ENCODE measurements around the gene ARHGAP5. TPM values are rescaled to one million over a fixed set of nuclear protein-coding genes. Genes with fewer than 3 reads are reported as not detected.

Gene ARHGAP5
- total and polyA plus RNA-seq, 2 donors (not counting 1 experiment from before 2014, with no cell fraction given) = 6.4 to 65.0 TPM

DNA sequence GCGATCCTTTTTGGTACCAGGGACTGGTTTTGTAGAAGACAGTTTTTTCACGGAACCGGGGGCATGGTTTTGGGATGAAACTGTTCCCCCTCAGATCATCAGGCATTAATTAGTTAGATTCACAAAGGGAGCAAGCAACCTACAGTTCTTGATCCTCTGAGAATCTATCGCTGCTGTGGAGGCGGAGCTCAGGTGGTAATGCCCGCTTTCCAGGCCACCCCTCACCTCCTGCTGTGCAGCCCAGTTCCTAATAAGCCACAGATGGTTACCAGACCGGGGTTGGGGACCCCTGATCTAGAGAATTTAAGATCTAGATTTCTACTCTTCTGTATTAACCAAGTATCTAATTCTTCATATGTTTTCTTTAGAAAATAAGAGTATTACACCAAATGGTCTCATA is 4.8 kb downstream of the ARHGAP5 start:
- Mint-ChIP-seq H3K4me3 (no peak overlapping the region), H3K27me3 (no peaks in the 10 kb centered on the region), H3K27ac (no peak overlapping the region), H3K4me1 (peaks cover 51% of the 10 kb centered on the region), H3K9me3 (ENCODE audit: insufficient read depth) (no peaks in the 10 kb centered on the region)
- H3K27me3 ChIP-seq (replicated peaks in 1 of 4; ENCODE audit: control extremely low read depth in 1 of 4, control insufficient read depth in 3 of 4, insufficient read depth in 4 of 4, low read length in 3 of 4) = no peaks in the 10 kb centered on the region
- no peak overlapping the region for H3K4me3 ChIP-seq (ENCODE audit: control extremely low read depth in 1 of 5, extremely low read depth in 1 of 5, insufficient read depth in 1 of 5, low read depth in 2 of 5, low read length in 4 of 5)
- peaks cover 58% of the 10 kb centered on the region for H4K20me1 ChIP-seq (ENCODE audit: control insufficient read depth, insufficient read depth, low read length, poor library complexity, severe bottlenecking)
- no peak overlapping the region for H2AFZ ChIP-seq (ENCODE audit: insufficient read depth, low read depth, low read length, poor library complexity, severe bottlenecking)
- H3K79me2 ChIP-seq (ENCODE audit: control insufficient read depth, insufficient read depth, low read length) = peaks cover 83% of the 10 kb centered on the region
- POLR2A ChIA-PET = no interaction called here
- no peak overlapping the region for H3K4me2 ChIP-seq (replicated peaks; ENCODE audit: low read depth, low read length, poor library complexity, severe bottlenecking)
- CTCF ChIA-PET = no interaction called here
- TF ChIP-seq EZH2 (IDR thresholded peaks at IDR 0.05; ENCODE audit: borderline replicate concordance, insufficient read depth, low read depth, low read length, poor library complexity, severe bottlenecking) = no peak
- TF ChIP-seq, protein P1, sequence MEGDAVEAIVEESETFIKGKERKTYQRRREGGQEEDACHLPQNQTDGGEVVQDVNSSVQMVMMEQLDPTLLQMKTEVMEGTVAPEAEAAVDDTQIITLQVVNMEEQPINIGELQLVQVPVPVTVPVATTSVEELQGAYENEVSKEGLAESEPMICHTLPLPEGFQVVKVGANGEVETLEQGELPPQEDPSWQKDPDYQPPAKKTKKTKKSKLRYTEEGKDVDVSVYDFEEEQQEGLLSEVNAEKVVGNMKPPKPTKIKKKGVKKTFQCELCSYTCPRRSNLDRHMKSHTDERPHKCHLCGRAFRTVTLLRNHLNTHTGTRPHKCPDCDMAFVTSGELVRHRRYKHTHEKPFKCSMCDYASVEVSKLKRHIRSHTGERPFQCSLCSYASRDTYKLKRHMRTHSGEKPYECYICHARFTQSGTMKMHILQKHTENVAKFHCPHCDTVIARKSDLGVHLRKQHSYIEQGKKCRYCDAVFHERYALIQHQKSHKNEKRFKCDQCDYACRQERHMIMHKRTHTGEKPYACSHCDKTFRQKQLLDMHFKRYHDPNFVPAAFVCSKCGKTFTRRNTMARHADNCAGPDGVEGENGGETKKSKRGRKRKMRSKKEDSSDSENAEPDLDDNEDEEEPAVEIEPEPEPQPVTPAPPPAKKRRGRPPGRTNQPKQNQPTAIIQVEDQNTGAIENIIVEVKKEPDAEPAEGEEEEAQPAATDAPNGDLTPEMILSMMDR (IDR thresholded peaks at IDR 0.05) = no peak
- no peaks in the 10 kb centered on the region for H3K9me3 ChIP-seq (ENCODE audit: control extremely low read depth in 1 of 3, control insufficient read depth in 2 of 3, insufficient read depth in 1 of 3, low read length in 2 of 3)
- WGBS (ENCODE audit: insufficient coverage) = 100% methylated on average over 3 of the region's 7 CpGs
- H3K27ac ChIP-seq (ENCODE audit: low read length in 2 of 2) = no peak overlapping the region
- no peak for DNase-seq
- H3K9ac ChIP-seq (ENCODE audit: low read length) = no peak overlapping the region
- H3K4me1 ChIP-seq (ENCODE audit: control insufficient read depth in 2 of 2, insufficient read depth in 2 of 2, low read length in 2 of 2) = peaks cover 8 to 10% of the 10 kb centered on the region in 2 donors
- ATAC-seq (ENCODE audit: low read depth) = no peak
- intact Hi-C loops (cut with micrococcal nuclease) = no loop called here
- H3K36me3 ChIP-seq (replicated peaks in 1 of 2; ENCODE audit: control extremely low read depth in 1 of 2, control insufficient read depth in 1 of 2, extremely low read depth in 1 of 2, insufficient read depth in 2 of 2, low read length in 1 of 2) = no peaks in the 10 kb centered on the region

- H3K79me2 ChIP-seq (ENCODE audit: control insufficient read depth, insufficient read depth, low read length) = peaks cover 92% of the 10 kb centered on the region
- H2AFZ ChIP-seq (ENCODE audit: insufficient read depth, low read depth, low read length, poor library complexity, severe bottlenecking) = no peak overlapping the region
- DNase-seq (no peak), ATAC-seq (ENCODE audit: low read depth) (no peak)
- no peaks in the 10 kb centered on the region for H3K9me3 Mint-ChIP-seq (ENCODE audit: insufficient read depth)
- no peak overlapping the region for H3K4me3 ChIP-seq (ENCODE audit: control extremely low read depth in 1 of 5, extremely low read depth in 1 of 5, insufficient read depth in 1 of 5, low read depth in 2 of 5, low read length in 4 of 5)
- no peak for TF ChIP-seq EZH2 (IDR thresholded peaks at IDR 0.05; ENCODE audit: borderline replicate concordance, insufficient read depth, low read depth, low read length, poor library complexity, severe bottlenecking)
- TF ChIP-seq, protein P1 (IDR thresholded peaks at IDR 0.05) = no peak
- no peaks in the 10 kb centered on the region for H3K36me3 ChIP-seq (replicated peaks in 1 of 2; ENCODE audit: control extremely low read depth in 1 of 2, control insufficient read depth in 1 of 2, extremely low read depth in 1 of 2, insufficient read depth in 2 of 2, low read length in 1 of 2)
- H3K27ac ChIP-seq (ENCODE audit: low read length in 2 of 2) = no peak overlapping the region
- H3K9ac ChIP-seq (ENCODE audit: low read length) = no peak overlapping the region
- no peaks in the 10 kb centered on the region for H3K27me3 ChIP-seq (replicated peaks in 1 of 4; ENCODE audit: control extremely low read depth in 1 of 4, control insufficient read depth in 3 of 4, insufficient read depth in 4 of 4, low read length in 3 of 4)
- no peak overlapping the region for H3K27ac Mint-ChIP-seq
- H3K4me2 ChIP-seq (replicated peaks; ENCODE audit: low read depth, low read length, poor library complexity, severe bottlenecking) = no peak overlapping the region
- peaks cover 50% of the 10 kb centered on the region for H3K4me1 Mint-ChIP-seq
- intact Hi-C loops (cut with micrococcal nuclease) = no loop called here
- peaks cover 58% of the 10 kb centered on the region for H4K20me1 ChIP-seq (ENCODE audit: control insufficient read depth, insufficient read depth, low read length, poor library complexity, severe bottlenecking)
- CTCF ChIA-PET = no interaction called here
- POLR2A ChIA-PET = no interaction called here
- H3K27me3 Mint-ChIP-seq = no peaks in the 10 kb centered on the region
- no peak overlapping the region for H3K4me3 Mint-ChIP-seq
- H3K9me3 ChIP-seq (ENCODE audit: control extremely low read depth in 1 of 3, control insufficient read depth in 2 of 3, insufficient read depth in 1 of 3, low read length in 2 of 3) = no peaks in the 10 kb centered on the region
- peaks cover 6 to 7% of the 10 kb centered on the region in 2 donors for H3K4me1 ChIP-seq (ENCODE audit: control insufficient read depth in 2 of 2, insufficient read depth in 2 of 2, low read length in 2 of 2)
These were observed 6.2 kb downstream of the ARHGAP5 start for GRCh38 chr14:32083315-32083624.

Measured in B cell (primary cell).